Osteoblast (primary cell): ENCODE data around the gene ARHGEF11. TPM values are rescaled to one million over a fixed set of nuclear protein-coding genes. Genes with fewer than 3 reads are reported as not detected.

Source experiments
- DNase-seq: peaks from one replicate; pipeline ENCODE4 v3.0.0; 2011; ENCODE audit warnings: low spot score, mixed read lengths; ENCODE audit not compliant: insufficient read length; ENCODE audit errors: missing footprints
- H2AFZ ChIP-seq: 2 replicates; pipeline ENCODE4 v1.6.0; 2011; ENCODE audit warnings: mild to moderate bottlenecking, low read length
- H3K27ac ChIP-seq: 2 replicates; pipeline ENCODE4 v1.5.1; 2011; ENCODE audit warnings: mild to moderate bottlenecking, low read depth, low read length, moderate library complexity
- H3K27me3 ChIP-seq: 2 replicates; pipeline ENCODE4 v1.6.0; 2012; ENCODE audit warnings: mild to moderate bottlenecking, control low read depth, inconsistent platforms, low read length, moderate library complexity; ENCODE audit not compliant: insufficient read depth
- H3K36me3 ChIP-seq: 2 replicates; pipeline ENCODE4 v1.5.1; 2011; ENCODE audit warnings: mild to moderate bottlenecking, low read length, control low read depth, moderate library complexity; ENCODE audit not compliant: insufficient read depth
- H3K4me1 ChIP-seq: 2 replicates; pipeline ENCODE4 v1.5.1; 2011; ENCODE audit warnings: mild to moderate bottlenecking, low read length, control low read depth, moderate library complexity; ENCODE audit not compliant: insufficient read depth
- H3K4me2 ChIP-seq: 2 replicates; pipeline ENCODE4 v1.6.0; 2011; ENCODE audit warnings: mild to moderate bottlenecking, low read length; ENCODE audit not compliant: insufficient read depth
- H3K4me3 ChIP-seq: fragments of 200-600 bp; sonication (generic); 3 replicates; pipeline ENCODE4 v1.5.1; 2012; ENCODE audit warnings: mild to moderate bottlenecking, low read length, inconsistent platforms; ENCODE audit not compliant: insufficient read depth
- H3K79me2 ChIP-seq: 2 replicates; pipeline ENCODE4 v1.6.0; 2012; ENCODE audit warnings: mild to moderate bottlenecking, low read length, control low read depth, inconsistent platforms; ENCODE audit not compliant: insufficient read depth
- H3K9me3 ChIP-seq: 2 replicates; pipeline ENCODE4 v1.5.1; 2011; ENCODE audit warnings: low read depth, low read length, control low read depth
- H4K20me1 ChIP-seq: 2 replicates; pipeline ENCODE4 v1.6.0; 2012; ENCODE audit warnings: mild to moderate bottlenecking, low read length, control low read depth; ENCODE audit not compliant: insufficient read depth
- total RNA-seq: library from RNA; depleted of rRNA; stranded (reverse); fragments of >200 nt; gene quantifications from 2 replicates; pipeline ENCODE4 v1.2.3, GENCODE V29; 2012
- TF ChIP-seq, protein P1 (sequence below): IDR thresholded peaks from 2 replicates; pipeline ENCODE4 v1.5.1; 2011; ENCODE audit warnings: mild to moderate bottlenecking, low read depth, low read length, moderate library complexity; ENCODE audit errors: extremely low read depth

ARHGEF11 gene
- total RNA-seq, 1 donor: 50.3 TPM

- Histone ChIP-seq H3K27me3 (no peaks in the 10 kb centered on the region), H3K27ac (no peak overlapping the region), H3K4me3 (no peak overlapping the region), H3K9me3 (no peaks in the 10 kb centered on the region), H3K4me1 (no peaks in the 10 kb centered on the region), H4K20me1 (no peaks in the 10 kb centered on the region), H3K4me2 (no peak overlapping the region), H2AFZ (no peak overlapping the region), H3K79me2 (no peaks in the 10 kb centered on the region), H3K36me3 (peaks cover 85% of the 10 kb centered on the region)
- TF ChIP-seq, protein P1, sequence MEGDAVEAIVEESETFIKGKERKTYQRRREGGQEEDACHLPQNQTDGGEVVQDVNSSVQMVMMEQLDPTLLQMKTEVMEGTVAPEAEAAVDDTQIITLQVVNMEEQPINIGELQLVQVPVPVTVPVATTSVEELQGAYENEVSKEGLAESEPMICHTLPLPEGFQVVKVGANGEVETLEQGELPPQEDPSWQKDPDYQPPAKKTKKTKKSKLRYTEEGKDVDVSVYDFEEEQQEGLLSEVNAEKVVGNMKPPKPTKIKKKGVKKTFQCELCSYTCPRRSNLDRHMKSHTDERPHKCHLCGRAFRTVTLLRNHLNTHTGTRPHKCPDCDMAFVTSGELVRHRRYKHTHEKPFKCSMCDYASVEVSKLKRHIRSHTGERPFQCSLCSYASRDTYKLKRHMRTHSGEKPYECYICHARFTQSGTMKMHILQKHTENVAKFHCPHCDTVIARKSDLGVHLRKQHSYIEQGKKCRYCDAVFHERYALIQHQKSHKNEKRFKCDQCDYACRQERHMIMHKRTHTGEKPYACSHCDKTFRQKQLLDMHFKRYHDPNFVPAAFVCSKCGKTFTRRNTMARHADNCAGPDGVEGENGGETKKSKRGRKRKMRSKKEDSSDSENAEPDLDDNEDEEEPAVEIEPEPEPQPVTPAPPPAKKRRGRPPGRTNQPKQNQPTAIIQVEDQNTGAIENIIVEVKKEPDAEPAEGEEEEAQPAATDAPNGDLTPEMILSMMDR: no peak
- no peak for DNase-seq
Measured at GRCh38 chr1:156944268-156944667, 101.3 kb downstream of the ARHGEF11 start.

DNA sequence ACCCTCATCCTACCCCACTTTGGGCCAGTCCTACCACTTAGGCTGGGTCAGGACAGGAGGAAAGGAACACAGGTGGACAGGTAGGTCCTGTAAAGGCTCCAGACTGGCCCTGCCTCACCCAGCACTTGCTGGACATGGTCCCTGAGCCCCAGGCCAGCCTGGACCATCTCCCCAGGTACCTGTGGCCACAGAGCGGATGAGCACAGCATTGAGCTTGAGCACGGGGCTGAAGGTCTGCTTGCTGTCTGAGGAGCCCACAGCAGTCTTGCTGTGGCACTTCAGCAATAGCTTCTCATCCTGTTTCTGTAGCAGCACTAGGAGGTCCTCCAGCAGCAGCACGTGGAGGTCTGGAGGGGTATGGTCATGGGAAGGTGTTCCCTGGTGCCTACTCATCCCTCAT, 101.8 kb downstream of the ARHGEF11 start:
- H2AFZ ChIP-seq: no peak overlapping the region
- H3K4me1 ChIP-seq: no peaks in the 10 kb centered on the region
- TF ChIP-seq, protein P1: no peak
- H4K20me1 ChIP-seq: no peaks in the 10 kb centered on the region
- no peak overlapping the region for H3K4me3 ChIP-seq
- no peak for DNase-seq
- no peaks in the 10 kb centered on the region for H3K79me2 ChIP-seq
- no peaks in the 10 kb centered on the region for H3K27me3 ChIP-seq
- no peak overlapping the region for H3K4me2 ChIP-seq
- no peaks in the 10 kb centered on the region for H3K9me3 ChIP-seq
- peaks cover 85% of the 10 kb centered on the region for H3K36me3 ChIP-seq
- H3K27ac ChIP-seq: no peak overlapping the region

DNA sequence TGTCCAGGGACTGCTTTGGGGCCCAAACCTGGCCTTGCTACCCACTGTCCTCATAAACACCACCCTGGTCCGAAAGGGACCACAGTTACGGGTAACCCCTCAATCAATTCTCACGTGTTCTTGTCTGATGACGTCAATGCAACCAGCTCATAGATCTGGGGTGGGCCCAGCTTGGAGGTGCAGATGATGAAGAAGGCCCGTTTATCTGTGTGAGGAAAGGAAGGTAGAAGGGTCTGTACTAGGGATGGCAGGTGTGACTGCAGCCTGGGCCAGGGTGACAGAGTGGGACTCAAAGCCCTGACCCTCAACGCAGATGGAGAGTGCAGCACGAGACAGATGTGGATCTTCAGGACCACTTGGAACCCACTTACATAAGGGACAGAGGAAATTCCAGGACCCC, 103.0 kb downstream of the ARHGEF11 start:
- Histone ChIP-seq H3K9me3 (no peaks in the 10 kb centered on the region), H3K36me3 (peaks cover 75% of the 10 kb centered on the region), H3K4me1 (no peaks in the 10 kb centered on the region), H3K79me2 (no peaks in the 10 kb centered on the region), H3K4me3 (no peak overlapping the region), H2AFZ (no peak overlapping the region), H3K4me2 (no peak overlapping the region), H3K27ac (no peak overlapping the region), H4K20me1 (no peaks in the 10 kb centered on the region), H3K27me3 (no peaks in the 10 kb centered on the region)
- TF ChIP-seq, protein P1: no peak
- DNase-seq: peak; percentile 78

GRCh38 chr1:156942176-156942575, 103.4 kb downstream of the ARHGEF11 start:
- Histone ChIP-seq H3K4me2 (no peak overlapping the region), H2AFZ (no peak overlapping the region), H3K4me1 (no peaks in the 10 kb centered on the region), H3K36me3 (peaks cover 73% of the 10 kb centered on the region), H3K9me3 (no peaks in the 10 kb centered on the region), H3K27me3 (no peaks in the 10 kb centered on the region), H3K4me3 (no peak overlapping the region), H4K20me1 (no peaks in the 10 kb centered on the region), H3K27ac (no peak overlapping the region), H3K79me2 (no peaks in the 10 kb centered on the region)
- peak; percentile 38 for DNase-seq
- TF ChIP-seq, protein P1: no peak
